Measurements from ENCODE around the gene RABEP1.
A peak's percentile ranks its signal among the peaks of the same experiment; 100 is the strongest.
"Not testable (repeated sequence)": the region's sequence is repeated elsewhere in the genome, so short reads cannot be mapped to it uniquely, and the experiment has no call there.

RABEP1 gene, protein sequence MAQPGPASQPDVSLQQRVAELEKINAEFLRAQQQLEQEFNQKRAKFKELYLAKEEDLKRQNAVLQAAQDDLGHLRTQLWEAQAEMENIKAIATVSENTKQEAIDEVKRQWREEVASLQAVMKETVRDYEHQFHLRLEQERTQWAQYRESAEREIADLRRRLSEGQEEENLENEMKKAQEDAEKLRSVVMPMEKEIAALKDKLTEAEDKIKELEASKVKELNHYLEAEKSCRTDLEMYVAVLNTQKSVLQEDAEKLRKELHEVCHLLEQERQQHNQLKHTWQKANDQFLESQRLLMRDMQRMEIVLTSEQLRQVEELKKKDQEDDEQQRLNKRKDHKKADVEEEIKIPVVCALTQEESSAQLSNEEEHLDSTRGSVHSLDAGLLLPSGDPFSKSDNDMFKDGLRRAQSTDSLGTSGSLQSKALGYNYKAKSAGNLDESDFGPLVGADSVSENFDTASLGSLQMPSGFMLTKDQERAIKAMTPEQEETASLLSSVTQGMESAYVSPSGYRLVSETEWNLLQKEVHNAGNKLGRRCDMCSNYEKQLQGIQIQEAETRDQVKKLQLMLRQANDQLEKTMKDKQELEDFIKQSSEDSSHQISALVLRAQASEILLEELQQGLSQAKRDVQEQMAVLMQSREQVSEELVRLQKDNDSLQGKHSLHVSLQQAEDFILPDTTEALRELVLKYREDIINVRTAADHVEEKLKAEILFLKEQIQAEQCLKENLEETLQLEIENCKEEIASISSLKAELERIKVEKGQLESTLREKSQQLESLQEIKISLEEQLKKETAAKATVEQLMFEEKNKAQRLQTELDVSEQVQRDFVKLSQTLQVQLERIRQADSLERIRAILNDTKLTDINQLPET

DNA sequence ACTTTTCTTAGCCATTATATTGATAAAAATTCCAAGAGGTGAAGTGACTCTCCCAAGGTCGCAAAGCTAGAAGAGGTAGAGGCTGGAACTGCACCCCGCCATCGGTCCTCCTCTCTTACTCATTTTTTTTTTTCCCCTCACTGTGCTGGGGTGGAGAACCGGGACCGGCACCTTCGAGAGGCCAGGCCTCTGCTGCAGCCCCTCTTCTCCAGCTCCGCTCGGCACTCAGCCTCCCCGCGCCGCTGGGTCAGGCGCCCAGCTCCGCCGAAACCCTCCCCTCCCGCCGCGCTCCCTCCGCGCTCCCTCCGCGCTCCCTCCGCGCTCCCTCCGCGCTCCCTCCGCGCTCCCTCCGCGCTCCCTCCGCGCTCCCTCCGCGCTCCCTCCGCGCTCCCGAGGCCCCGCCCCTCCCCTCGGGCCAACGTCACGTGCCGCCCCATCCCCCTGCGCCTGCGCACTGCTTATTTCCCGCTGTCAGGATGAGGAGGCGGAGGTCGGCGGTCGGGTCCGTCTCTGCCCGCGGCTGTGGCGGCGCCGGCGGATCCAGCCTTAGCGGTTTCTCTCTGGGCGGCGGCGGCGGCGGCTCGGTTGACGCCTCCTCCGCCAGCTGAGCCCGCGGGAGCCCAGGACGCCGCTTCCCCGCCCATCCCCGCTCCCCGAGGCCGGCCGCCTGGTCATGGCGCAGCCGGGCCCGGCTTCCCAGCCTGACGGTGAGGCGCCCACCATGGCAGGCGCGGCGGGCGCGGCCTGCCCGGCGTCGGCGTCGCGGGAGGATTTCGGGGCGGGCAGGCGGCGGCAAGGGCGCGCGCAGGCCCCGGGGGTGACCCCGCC is at the start of gene RABEP1:
Gene RABEP1, plus strand, starts transcription at position 471 of the 828 bp plus-strand sequence. Its CDS starts 203 bp downstream, at position 674.
- DNase-seq (ENCODE audit: low read depth in 2 of 2), result peak; percentile 95 to 96

DNA sequence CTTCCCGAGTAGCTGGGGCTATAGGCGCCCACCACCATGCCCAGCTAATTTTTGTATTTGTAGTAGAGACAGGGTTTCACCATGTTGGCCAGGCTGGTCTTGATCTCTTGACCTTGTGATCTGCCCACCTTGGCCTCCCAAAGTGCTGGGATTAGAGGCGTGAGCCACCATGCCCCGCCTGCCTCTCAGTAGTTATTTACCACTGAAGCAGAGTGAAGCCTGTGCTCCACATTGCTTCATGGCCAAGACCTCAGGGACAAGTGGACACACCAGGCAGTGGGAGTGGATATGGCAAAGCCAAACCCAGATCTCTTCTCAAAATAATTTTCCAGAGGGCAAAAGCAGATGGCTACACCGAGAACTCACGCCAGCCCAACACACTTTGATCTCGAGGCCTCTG is 48.6 kb upstream of the RABEP1 start:
- DNase-seq (ENCODE audit: low read depth in 2 of 2), result not testable (repeated sequence)

DNA sequence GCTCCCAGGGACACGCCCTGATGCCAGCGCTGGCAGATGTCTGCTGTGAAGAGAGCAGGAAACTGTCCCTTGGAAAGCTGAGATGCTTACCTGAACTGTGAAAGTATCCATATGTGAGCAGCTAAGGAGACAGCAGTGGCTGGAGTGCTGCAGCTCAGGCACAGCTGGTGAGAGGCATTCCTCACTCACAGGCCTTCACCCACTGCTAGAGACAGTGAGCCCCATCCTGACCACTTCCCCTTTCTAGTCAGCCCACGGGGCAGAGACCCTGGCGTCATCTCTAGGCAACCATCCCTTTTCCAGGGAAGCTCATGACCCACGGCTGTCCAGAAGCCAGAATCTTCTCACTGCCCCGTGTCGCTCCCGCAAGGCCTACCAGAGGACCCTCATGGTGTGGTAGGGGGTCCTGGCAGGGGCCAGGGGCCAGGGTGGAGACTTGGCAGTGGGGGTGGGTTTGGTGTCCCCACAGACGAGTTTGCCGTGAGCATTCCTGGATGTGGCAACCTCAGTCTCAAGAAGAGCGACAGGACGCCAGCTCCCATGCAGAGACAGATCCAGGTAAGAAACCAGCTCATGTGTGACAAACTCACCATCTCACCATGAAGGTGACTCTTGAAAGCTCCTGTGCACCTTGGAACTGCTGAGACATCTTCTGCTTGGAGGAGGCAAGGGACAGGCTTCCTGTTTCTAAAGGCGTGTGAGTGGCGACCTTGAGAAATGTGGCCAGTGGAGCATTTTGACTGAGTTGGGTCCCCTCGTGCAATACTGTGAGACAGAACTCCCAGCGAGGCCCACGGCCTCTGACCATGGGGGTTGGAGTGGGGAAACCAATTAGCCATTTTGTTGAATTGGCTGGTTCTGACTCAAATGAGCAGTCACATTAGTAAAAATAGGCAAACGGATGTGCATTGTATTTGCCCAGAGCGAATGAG is 47.2 kb upstream of the RABEP1 start, which contains the start of gene SCIMP:
Gene SCIMP, minus strand, starts transcription at position 216 of the 932 bp plus-strand sequence. Its CDS starts 105 bp downstream, at position 111.
- no peak for DNase-seq (ENCODE audit: low read depth in 2 of 2)

DNA sequence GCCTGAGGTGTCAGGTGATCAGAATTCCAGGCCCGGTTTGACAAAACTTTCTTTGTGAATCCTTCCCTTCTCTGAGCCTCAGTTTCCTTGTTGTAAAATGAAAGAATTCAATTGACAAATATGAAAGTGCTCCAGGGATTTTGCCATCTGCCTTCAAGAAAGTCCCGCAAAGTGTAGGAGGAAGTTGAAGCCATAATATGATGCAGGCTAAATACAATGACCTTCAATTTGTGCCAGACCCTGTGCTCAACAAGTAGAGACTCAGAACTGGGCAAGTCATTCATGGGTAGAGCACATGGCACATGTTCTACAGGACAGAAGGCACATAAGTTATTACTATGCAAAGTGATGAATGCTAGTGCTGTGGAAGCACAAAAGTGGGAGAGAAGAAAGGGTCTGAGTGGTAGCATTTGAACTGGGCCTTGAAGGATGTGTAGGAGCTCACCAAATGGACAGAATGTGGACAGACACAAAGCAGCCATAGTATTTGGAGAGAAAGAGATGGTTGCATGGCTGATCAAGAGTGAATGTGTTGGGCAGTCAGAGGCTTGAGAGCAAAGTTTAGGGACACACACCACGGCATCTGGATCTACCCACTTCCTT is 45.0 kb upstream of the RABEP1 start:
- no peak for DNase-seq (ENCODE audit: low read depth in 2 of 2)

DNA sequence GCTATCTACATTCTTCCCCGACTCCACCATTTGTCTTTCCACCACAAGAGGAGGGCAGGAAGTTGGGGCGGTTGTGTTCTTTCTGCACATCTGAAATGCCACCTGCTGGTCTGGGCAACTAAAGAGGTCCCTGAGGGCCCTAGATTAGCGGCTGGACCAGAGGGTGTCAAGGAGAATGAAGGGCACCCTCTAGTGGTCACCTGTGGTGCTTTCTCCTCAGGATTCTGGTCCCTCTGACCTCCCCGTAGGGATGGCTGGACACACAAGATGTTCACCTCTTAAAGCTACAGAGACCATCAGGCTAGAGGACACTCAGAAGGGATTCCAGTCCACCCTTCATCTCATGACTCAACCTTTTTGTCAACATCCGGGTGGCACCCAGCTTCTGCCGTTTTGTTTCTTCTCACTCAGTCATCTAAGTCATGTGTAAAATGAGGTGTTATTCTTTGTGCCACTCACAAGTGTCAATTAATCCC is 44.5 kb upstream of the RABEP1 start:
- no peak for DNase-seq (ENCODE audit: low read depth in 2 of 2)

DNA sequence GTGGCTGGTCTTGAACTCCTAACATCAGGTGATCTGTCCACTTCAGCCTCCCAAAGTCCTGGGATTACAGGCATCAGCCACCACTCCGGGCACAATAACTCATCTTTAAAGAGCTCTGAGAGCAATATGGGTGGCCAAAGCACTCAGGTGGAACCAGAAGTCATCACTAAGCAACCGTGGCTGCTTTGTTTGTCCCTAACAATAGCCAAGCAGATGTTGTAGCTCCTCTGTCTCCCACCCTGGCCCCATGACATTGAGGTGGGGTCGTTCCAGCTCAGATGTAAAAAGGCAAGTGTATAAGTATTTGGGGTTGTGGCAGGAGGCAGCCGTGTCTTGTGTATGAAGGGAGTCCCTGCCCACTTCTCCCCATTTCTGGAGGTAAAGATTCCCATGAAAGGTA is 43.8 kb upstream of the RABEP1 start:
- no peak for DNase-seq (ENCODE audit: low read depth in 2 of 2)

DNA sequence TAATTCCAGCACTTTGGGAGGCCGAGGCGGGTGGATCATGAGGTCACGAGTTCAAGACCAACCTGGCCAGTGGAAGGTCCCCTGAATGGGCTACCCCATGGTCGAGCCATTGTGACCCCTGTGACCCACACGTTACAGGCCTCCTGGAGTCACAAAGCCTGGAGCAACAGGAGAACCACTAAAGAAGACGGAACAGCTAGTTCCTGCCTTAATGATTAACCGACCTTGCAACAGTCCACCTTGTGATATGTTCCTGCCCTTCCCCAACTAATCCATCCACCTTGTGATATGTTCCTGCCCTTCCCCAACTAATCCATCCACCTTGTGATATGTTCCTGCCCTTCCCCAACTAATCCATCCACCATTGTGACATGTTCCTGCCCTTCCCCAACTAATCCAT is 42.3 kb upstream of the RABEP1 start:
- DNase-seq (ENCODE audit: low read depth in 2 of 2), result not testable (repeated sequence)

DNA sequence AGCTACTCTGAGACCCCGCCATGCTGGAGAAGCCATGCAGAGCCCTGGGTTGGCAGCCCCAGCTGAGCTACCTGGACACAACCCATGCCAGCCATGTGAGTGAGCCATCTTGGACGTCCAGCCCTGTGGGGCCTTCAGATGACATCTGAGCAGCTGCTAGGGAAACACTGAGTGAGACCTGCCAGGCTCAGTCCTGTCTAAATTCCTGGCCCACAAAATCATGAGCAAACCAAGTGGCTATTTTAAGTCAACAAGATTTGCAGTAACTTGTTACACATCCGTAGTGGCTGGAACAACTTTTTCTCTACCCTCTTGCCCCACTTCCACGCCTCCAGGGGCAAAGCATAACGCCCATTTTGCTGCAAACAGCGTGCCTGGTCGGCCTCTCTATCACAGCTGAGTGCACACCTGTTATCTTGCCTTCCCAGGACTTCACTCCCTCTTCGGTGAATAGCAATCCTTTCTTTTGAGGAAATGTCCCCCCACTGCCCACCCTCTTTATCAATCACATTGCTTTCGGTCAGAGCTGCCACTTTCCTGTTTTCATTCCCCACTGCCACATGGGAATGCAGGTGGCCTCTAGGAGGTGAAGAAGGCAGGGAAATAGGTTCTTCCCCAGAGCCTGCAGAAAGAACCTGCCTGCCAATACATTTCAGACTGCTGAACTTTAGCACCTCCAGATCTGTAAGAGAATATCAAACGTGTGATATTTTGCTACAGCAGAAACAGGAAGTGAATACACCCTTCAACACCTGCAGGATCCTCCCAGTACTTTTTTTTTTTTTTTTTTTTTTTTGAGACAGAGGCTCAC is 40.0 kb upstream of the RABEP1 start:
- no peak for DNase-seq (ENCODE audit: low read depth in 2 of 2)

DNA sequence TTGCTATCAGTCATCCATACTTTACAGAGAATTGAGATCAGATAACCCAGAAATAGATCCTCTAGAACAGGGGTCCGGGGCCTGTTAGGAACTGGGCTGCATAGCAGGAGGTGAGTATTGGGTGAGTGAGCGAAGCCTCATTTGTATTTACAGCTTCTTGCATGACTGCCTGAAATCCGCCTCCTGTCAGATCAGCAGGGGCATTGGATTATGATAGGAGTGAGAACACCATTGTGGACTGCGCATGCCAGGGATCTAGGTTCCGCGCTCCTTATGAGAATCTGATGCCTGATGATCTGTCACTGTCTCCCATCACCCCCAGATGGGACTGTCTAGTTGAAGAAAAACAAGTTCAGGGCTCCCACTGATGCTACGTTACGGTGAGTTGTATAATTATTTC is 34.5 kb upstream of the RABEP1 start:
- DNase-seq (ENCODE audit: low read depth in 2 of 2), result no peak

DNA sequence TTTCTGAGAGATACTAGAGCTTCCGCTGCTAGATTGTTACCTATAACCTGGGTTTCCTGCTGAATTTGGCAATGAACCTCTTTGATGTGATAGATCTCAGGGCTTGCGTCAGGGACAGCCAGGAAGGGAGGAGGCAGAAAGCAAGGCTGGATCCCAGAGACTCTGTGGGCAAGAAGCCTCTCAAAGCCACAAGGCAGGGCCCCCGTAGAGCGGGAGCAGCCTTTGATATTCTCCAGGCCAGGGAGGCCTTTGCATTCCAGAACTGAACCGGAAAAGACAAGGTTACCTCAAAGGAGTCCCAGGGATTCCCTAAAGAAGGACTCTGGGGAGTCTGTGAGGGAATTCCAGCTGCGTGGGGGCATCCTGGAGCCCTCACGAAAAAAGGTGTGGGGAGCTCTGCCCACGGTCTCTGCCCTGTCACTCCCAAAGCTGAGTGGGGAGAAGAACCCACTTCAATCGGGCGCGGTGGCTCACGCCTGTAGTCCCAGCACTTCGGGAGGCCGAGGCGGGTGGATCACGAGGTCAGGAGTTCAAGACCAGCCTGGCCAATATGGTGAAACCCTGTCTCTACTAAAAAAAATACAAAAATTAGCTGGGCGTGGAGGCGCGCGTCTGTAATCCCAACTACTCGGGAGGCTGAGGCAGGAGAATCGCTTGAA is 33.1 kb upstream of the RABEP1 start:
- DNase-seq (ENCODE audit: low read depth in 2 of 2), result no peak

DNA sequence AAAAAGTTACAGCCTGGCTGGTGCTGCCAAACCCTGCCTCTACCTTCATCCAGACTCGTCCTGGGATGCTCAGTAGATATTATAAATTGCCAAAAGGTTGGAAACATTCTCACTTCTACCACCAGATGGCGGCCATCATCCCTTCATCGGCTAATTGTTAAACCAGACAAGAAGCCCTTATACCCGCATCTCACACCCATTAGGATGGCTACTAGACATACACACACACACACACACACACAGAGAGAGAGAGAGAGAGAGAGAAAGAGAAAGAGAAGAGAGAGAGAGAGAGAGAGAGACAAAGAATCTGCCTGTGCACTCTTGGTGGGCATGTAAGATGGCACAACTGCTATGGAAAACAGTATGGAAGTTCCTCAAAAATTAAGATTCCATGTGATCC is 32.5 kb upstream of the RABEP1 start:
- DNase-seq (ENCODE audit: low read depth in 2 of 2), result peak; percentile 22 to 58

DNA sequence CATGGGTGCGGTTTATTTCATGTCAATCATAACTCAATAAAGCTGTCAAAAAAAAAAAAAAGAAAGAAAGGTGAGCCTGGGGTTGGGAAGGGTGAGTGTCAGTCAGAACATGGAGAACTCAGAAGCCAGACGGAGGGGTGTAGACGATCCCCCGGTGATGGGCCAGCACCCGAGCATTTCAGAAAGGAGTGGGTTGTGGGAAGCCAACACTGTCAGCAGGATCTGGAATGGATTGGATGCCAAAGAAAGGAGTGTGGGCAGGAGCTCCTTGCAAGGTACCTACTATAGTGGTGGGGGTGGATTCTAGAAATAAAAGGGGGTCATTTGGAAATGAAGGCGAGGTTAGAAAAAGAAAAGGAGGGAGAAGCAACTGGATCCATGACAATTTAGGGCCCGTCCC is 27.7 kb upstream of the RABEP1 start:
- DNase-seq (ENCODE audit: low read depth in 2 of 2), result no peak

DNA sequence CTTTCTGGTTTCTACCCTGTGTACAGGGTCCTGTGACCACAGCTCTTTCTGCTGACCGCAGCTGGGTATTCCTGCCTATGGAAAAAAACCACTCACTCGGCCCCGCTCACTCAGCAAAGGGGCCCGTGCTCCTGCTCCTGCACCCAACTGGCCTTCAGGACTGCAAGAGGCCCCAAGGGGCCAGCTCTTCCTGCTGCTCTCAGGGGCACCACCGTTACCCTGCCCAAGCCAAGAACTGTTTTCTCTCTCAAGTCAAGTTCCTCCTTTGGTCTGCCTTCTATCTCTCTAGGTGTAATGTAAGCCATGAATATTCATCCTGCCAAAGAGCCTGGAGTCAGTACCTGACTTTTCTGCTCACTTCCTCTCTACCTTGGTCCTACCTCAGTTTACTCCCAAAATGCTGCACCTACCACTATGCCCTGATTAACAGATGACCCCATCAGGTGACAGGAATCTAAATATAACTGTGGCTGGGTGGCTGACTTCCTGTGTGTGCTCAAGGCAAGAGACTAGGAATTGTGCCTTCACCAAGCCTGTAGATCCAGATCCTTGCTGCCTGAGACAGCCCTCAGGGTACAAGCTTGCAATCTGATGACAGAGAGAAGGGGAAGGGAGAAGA is 27.1 kb upstream of the RABEP1 start:
- no peak for DNase-seq (ENCODE audit: low read depth in 2 of 2)

DNA sequence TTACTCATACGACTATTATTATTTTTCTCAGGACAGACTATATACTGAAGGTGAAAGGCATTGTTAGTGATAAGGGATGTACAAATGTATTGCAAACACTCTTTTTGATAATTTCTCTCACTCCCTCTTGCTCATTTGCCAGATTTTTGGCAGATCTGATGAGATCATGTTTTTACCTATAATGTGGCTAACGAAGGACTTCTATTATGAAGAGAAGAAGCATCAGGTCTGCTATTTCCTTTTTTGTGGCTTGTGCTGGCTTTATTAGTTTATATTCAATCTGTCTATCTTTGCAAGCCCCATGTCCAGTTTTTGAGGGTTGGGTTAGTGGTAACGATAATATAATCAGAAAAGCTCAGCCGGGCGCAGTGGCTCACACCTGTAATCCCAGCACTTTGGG is 25.0 kb upstream of the RABEP1 start:
- DNase-seq (ENCODE audit: low read depth in 2 of 2), result no peak

DNA sequence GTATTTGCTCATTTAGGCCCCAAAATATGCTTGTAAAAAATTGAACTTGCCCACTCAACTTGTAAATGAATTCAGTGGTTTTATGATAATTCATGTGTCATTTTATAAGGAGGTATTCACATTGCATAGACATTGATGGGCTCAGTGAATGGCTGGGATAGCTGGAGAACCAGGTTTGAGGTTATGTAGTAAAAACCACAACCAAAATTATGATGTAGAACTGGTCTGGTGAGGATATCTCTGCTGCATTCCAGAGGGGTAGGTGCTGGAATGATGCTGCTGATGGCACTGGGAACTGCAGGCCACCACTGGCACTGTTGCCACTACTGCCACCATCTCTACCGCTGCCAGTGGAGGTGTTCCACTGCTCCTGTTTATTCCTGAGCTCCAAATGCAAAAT is 21.5 kb upstream of the RABEP1 start:
- DNase-seq (ENCODE audit: low read depth in 2 of 2), result no peak

DNA sequence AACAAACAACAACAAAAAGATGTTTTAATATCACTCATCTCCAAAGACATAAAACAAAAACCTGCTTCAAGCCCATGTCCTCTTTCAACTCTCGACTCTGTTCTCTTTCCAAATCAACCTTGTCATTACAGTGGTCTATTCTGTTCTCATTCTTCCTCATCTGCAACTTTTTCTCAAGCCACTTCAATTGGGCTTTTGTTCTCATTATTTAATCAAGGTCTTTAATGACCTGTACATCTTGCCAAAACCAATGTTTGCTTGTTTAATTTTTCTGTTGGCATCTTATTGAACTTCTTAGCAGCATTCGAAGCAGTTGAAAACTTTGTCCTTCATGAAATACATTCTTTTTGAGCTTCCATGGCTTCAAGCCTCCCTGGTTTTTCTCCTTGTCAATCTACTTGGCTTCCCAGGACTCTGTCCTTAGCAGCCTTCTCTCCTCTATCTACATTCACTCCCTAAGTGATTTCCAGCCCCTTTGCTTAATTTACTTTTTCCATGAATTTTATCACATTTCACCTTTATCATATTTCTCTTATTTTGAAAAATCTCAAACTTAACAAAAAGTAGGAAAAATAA is 19.6 kb upstream of the RABEP1 start:
- no peak for DNase-seq (ENCODE audit: low read depth in 2 of 2)

DNA sequence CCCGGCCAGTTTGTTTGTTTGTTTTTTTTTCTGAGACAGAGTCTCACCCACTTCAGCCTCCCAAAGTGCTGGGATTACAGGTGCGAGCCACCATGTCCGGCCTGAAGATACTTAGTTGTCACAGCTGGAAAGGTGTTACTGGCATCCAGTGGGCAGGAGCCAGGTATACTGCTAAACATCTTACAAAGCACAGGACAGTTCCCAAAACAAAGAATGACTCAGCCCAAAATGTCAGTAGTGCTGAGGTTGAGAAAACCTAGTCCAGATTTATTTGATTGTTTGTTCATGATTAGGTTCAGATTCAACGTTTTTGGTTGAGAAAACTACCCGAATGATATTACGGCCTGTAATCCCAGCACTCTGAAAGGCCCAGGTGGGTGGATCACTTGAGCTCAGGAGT is 18.6 kb upstream of the RABEP1 start:
- DNase-seq (ENCODE audit: low read depth in 2 of 2), result no peak

DNA sequence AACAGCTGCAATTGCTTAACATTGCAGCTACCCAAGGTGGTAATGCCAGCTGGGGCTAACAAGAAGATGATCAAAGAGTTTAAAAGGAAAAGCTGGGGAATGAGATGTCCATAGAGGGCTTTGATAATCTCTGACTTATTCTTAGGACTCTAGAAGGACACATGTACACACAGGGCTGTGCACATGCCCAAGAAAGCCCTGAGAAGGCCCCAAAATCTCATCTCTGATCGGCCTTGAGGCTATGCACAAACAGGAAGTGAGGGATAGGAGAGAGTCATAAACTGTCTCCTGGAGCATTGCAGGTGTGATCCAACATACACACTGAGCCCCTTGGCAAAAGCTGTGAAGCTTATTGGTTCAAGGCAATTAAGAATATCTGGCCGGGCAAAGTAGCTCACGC is 17.2 kb upstream of the RABEP1 start:
- DNase-seq (ENCODE audit: low read depth in 2 of 2), result no peak
